Measurements from ENCODE around the gene GFOD2. TPM values are rescaled to one million over a fixed set of nuclear protein-coding genes. Genes with fewer than 3 reads are reported as not detected.

Gene GFOD2
- total and polyA plus RNA-seq, 2 of the 8 experiments (the other 6 are each of a cell fraction or from before 2014, with no cell fraction given), result 21.4 to 33.2 TPM

DNA sequence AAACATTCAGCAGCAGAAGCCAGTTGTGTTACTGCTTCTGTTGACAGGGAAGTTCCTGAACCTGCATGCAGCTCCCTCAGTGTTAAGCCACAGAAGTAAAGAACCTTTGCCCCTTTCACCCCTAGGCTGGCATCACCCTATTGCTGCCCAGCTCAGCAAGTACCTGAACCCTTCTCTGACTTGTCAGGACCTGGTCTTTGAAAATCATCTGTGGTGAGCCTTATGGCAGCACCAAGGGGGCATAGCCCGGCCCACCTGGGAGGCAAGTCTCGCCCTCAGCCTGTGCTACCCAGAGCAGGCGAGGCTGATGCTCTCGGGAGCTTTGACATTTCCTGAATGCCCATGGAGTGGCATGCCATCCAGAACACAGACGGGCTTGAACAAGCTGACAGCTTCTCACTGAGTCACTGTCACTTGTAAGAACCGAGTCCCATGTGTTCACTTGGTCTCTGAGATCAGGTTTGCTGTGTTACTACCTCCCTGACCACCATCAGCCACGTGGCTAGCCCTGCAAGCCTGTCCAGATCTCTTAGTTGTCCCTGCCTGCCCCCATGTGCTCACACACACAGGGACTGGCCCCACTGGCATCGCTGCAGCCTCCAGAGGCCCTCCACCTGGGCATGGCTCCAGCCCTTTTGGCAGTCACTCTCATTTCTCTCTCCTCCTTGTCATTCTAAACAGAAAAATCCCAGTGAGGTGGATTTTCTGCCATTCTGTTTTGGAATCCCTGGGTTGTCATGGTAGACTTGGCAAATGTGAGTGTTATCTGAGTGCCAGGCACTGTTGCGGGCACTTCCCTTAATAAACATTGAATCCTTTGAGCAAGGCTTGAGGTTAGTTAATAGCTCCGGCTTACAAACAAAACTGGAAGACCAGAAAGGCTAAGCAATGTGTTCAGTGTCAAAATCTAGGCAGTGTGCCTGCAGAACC is 77.1 kb downstream of the GFOD2 start (continued):
- TF ChIP-seq KDM5A (IDR thresholded peaks at IDR 0.05; ENCODE audit: low read length), result no peak
- TF ChIP-seq CBX8 (IDR thresholded peaks at IDR 0.05; ENCODE audit: borderline replicate concordance, low read depth, low read length), result no peak
- TF ChIP-seq BCL11A (IDR thresholded peaks at IDR 0.05; ENCODE audit: low read depth in 2 of 2, low read length in 2 of 2), result no peak
- TF ChIP-seq JUN (IDR thresholded peaks at IDR 0.05; ENCODE audit: low read depth, low read length), result no peak
- no peak for TF ChIP-seq SRF (IDR thresholded peaks at IDR 0.05; ENCODE audit: low read depth, low read length)
- TF ChIP-seq CHD2 (IDR thresholded peaks at IDR 0.05; ENCODE audit: low read length), result no peak
- no peak for TF ChIP-seq SP2 (IDR thresholded peaks at IDR 0.05; ENCODE audit: low read length)
- TF ChIP-seq HDAC6 (IDR thresholded peaks at IDR 0.05; ENCODE audit: low read depth, low read length), result no peak

All from H1 (cell line).